ENCODE measurements around the gene SLC26A1. TPM values are rescaled to one million over a fixed set of nuclear protein-coding genes. Genes with fewer than 3 reads are reported as not detected.

The SLC26A1 gene
- total RNA-seq, 1 donor from 2014 or later, result 0.75 TPM

DNA sequence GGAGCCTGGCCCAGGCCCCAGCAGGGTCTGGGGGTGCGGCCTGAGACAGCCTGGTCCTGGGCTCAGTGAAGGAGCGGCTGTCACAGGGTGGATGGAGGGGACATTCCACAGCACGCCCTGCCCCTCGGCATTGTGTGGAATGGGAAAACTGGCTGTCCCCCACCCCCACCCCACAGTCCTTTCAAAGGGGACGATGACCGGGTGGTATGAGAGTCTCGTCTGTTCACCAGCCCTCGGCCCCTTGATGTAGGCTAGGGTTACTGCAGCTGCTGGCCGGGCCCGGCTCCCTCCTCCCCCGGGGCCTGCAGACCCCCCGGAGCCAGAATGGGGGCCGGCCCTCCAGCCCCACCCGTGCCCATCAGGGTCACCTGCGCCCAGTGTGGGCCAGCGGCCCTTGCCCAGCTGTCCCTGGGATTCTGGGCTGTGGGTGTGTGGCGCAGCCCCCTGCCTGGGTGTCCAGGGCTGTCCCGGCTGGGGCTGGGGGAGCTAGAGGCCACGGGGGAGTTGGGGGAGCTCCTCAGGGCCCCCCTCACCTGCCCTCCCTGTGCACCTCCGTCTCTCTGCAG lies 30.0 kb upstream of the SLC26A1 start:
- peaks cover 8% of the 10 kb centered on the region for H3K4me1 Mint-ChIP-seq (ENCODE audit: low read depth)
- no peak for TF ChIP-seq CTCF (IDR thresholded peaks at IDR 0.05)
- no peak overlapping the region for H3K4me3 Mint-ChIP-seq (ENCODE audit: unreplicated experiment)
- no peaks in the 10 kb centered on the region for H3K9me3 Mint-ChIP-seq (ENCODE audit: low read depth)
- no peak overlapping the region for H3K27ac Mint-ChIP-seq (ENCODE audit: unreplicated experiment)
- peaks cover 8% of the 10 kb centered on the region for H3K36me3 Mint-ChIP-seq (ENCODE audit: low read depth)
- DNase-seq (ENCODE audit: low spot score), result no peak
- no peaks in the 10 kb centered on the region for H3K27me3 Mint-ChIP-seq (ENCODE audit: low read depth)

DNA sequence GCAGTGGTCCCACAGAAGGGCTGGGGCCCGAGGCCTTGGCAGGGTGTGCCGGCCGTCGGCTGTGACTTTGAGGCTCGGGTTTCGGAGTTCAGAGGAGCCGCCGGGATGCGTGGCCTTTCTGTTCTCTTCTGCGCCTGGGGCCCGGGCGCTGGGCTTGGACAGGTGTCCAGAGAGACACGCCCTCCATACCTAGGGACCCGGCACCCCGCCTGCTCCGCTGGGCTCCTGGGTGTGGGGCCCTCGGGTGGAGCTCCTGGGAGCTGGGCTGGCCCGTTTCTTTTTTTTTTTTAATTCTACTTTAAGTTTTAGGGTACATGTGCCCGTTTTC lies 29.5 kb upstream of the SLC26A1 start:
- peaks cover 8% of the 10 kb centered on the region for H3K4me1 Mint-ChIP-seq (ENCODE audit: low read depth)
- TF ChIP-seq CTCF (IDR thresholded peaks at IDR 0.05), result no peak
- DNase-seq (ENCODE audit: low spot score), result no peak
- H3K27ac Mint-ChIP-seq (ENCODE audit: unreplicated experiment), result no peak overlapping the region
- no peaks in the 10 kb centered on the region for H3K9me3 Mint-ChIP-seq (ENCODE audit: low read depth)
- H3K4me3 Mint-ChIP-seq (ENCODE audit: unreplicated experiment), result no peak overlapping the region
- no peaks in the 10 kb centered on the region for H3K27me3 Mint-ChIP-seq (ENCODE audit: low read depth)
- peaks cover 8% of the 10 kb centered on the region for H3K36me3 Mint-ChIP-seq (ENCODE audit: low read depth)

DNA sequence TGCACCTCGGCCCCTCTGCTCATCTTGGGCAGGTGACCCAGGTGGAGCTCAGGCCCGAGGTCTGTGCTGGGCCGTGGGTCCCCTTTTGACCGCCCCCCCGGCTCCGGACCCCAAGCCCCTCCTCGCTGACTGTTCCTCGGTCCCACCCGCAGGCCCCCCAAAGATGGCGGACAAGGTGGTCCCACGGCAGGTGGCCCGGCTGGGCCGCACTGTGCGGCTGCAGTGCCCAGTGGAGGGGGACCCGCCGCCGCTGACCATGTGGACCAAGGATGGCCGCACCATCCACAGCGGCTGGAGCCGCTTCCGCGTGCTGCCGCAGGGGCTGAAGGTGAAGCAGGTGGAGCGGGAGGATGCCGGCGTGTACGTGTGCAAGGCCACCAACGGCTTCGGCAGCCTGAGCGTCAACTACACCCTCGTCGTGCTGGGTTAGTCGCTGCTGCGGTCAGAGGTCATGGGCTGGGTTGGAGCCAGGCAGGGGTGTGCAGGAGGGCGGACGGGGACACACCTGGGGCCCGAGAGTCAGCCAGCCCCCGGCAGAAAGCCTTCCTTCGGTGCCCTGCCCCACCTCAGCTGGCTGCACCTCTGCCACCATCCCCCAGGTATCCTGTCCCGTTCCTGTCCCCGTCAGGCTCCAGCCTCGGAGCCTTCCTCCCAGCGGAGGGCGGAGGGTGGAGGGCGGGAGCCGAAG lies 29.0 kb upstream of the SLC26A1 start:
- Mint-ChIP-seq H3K4me1 (ENCODE audit: low read depth) (peaks cover 6% of the 10 kb centered on the region), H3K36me3 (ENCODE audit: low read depth) (peaks cover 8% of the 10 kb centered on the region), H3K9me3 (ENCODE audit: low read depth) (no peaks in the 10 kb centered on the region), H3K4me3 (ENCODE audit: unreplicated experiment) (no peak overlapping the region), H3K27me3 (ENCODE audit: low read depth) (no peaks in the 10 kb centered on the region), H3K27ac (ENCODE audit: unreplicated experiment) (no peak overlapping the region)
- no peak for TF ChIP-seq CTCF (IDR thresholded peaks at IDR 0.05)
- no peak for DNase-seq (ENCODE audit: low spot score)

DNA sequence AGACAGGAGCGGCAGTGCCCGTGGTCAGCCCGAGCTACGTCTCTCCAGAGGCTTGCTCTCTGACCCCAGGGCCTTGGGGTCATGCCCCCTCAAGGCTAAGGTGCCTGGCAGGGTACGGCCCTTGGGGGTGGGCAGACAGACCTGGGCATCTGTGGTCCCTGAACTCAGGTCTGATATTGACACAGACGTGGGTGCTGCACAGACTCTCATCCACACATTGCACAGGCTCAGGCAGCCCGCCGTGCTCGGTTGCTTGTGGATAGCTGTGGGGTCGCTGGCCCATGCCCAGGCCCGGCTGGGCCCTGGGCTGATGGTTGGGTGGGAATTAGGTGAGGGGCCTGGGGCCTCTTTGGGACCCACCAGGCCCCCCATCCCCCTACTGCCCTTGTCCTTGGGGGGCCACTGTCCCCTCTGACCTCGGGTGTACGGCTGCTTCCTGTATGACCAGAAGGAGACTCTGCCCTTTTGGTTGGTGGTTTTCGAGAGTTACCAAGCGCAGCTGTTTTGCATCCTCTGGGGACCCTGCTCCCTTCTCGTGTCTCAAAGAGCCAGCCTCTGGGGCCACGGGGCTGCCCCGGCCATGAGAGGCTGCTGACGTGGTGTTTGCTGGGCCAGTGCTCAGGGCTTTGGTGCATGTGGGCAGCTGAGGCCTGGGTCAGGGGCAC lies 28.3 kb upstream of the SLC26A1 start:
- Mint-ChIP-seq H3K4me3 (ENCODE audit: unreplicated experiment) (no peak overlapping the region), H3K27me3 (ENCODE audit: low read depth) (no peaks in the 10 kb centered on the region), H3K4me1 (ENCODE audit: low read depth) (peaks cover 6% of the 10 kb centered on the region), H3K36me3 (ENCODE audit: low read depth) (peaks cover 8% of the 10 kb centered on the region), H3K9me3 (ENCODE audit: low read depth) (no peaks in the 10 kb centered on the region), H3K27ac (ENCODE audit: unreplicated experiment) (no peak overlapping the region)
- TF ChIP-seq CTCF (IDR thresholded peaks at IDR 0.05), result no peak
- DNase-seq (ENCODE audit: low spot score), result no peak

DNA sequence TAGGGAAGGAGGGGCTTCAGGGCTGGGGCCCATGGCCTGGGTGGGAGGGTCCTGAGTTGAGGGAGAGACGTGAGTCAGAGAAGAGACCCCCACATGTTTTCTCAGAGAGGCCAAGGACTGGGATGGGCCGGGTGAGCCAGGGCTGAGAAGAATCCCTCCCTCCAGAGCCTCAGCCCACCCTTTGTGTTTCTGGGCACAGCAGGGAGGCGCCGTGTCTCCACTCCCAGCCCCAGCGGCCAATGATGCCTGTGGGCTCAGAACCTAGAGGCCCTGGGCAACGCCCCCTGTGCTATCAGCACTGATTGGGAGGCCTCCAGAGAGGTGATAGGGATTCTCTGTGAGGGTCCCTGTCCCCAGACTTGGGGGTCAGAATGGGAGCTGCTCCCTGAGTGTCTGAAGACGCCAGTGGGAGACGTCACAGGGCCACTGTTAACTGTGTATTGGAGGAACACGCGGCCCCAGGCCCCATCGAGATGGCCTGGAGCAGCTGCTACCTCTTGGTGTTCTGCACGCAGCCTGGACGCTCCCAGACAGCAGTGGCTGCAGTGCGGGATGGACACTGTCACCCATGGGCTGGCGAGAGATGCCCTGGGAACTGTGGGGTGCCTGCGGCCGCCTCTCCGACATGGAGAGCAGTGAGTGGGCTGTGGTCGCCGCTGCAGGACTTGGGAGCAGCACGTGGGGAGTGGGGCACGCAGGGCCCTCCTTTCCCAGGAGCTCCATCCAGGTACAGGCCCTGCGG lies 26.7 kb upstream of the SLC26A1 start:
- H3K27me3 Mint-ChIP-seq (ENCODE audit: low read depth), result no peaks in the 10 kb centered on the region
- TF ChIP-seq CTCF (IDR thresholded peaks at IDR 0.05), result no peak
- peaks cover 6% of the 10 kb centered on the region for H3K4me1 Mint-ChIP-seq (ENCODE audit: low read depth)
- no peak for DNase-seq (ENCODE audit: low spot score)
- H3K27ac Mint-ChIP-seq (ENCODE audit: unreplicated experiment), result no peak overlapping the region
- H3K36me3 Mint-ChIP-seq (ENCODE audit: low read depth), result peaks cover 1% of the 10 kb centered on the region
- no peaks in the 10 kb centered on the region for H3K9me3 Mint-ChIP-seq (ENCODE audit: low read depth)
- H3K4me3 Mint-ChIP-seq (ENCODE audit: unreplicated experiment), result no peak overlapping the region

All from chondrocyte (in vitro differentiated cells).